Liver (tissue), 9 donors: ENCODE results near the gene TACSTD2. TPM values are rescaled to one million over a fixed set of nuclear protein-coding genes. Genes with fewer than 3 reads are reported as not detected.

Experiments used
- DNase-seq: peaks from one replicate; pipeline ENCODE4 v3.0.0-alpha.2; 2017; ENCODE audit warnings: low spot score
- H3K27ac ChIP-seq, 2 donors: one replicate each; pipeline ENCODE4 v1.7.0; 2013; ENCODE audit warnings: inconsistent platforms in 2 of 2, low read length in 2 of 2, control low read depth in 1 of 2, low read depth in 1 of 2, mild to moderate bottlenecking in 1 of 2
- H3K27me3 ChIP-seq, 4 donors: one replicate each; pipeline versions ENCODE4 v1.6.1 to v1.7.0; 2013; ENCODE audit warnings: low read length in 3 of 4, inconsistent platforms in 1 of 4, mild to moderate bottlenecking in 1 of 4, moderate library complexity in 1 of 4; ENCODE audit not compliant: control insufficient read depth in 4 of 4, insufficient read depth in 4 of 4
- H3K36me3 ChIP-seq, 4 donors: one replicate each; pipeline versions ENCODE4 v1.6.1 to v1.7.0; 2013; ENCODE audit warnings: low read length in 3 of 4, mild to moderate bottlenecking in 3 of 4, low read depth in 1 of 4, moderate library complexity in 1 of 4; ENCODE audit not compliant: control insufficient read depth in 4 of 4, insufficient read depth in 3 of 4
- H3K4me1 ChIP-seq, 4 donors: one replicate each; pipeline versions ENCODE4 v1.6.1 to v1.7.0; 2013; ENCODE audit warnings: low read length in 3 of 4, mild to moderate bottlenecking in 3 of 4, moderate library complexity in 1 of 4; ENCODE audit not compliant: control insufficient read depth in 4 of 4, insufficient read depth in 4 of 4
- H3K4me3 ChIP-seq, 3 donors: one replicate each; pipeline versions ENCODE4 v1.6.1 to v1.7.0; 2013; ENCODE audit warnings: low read length in 3 of 3, control low read depth in 1 of 3, low read depth in 1 of 3, mild to moderate bottlenecking in 1 of 3
- H3K9ac ChIP-seq, 2 donors: one replicate each; pipeline ENCODE4 v1.7.0; 2013; ENCODE audit warnings: low read length in 2 of 2, mild to moderate bottlenecking in 2 of 2, moderate library complexity in 2 of 2, control low read depth in 1 of 2, low read depth in 1 of 2
- H3K9me3 ChIP-seq, 4 donors: one replicate each; pipeline versions ENCODE4 v1.6.1 to v1.7.0; 2013; ENCODE audit warnings: low read length in 3 of 4; ENCODE audit not compliant: control insufficient read depth in 4 of 4
- EGR1 ChIP-seq, 2 donors: IDR thresholded peaks; 2 replicates each; pipeline ENCODE4 v1.6.1; 2016 to 2018; ENCODE audit warnings: antibody characterized with exemption in 2 of 2, low read depth in 2 of 2
- FOXA2 ChIP-seq: IDR thresholded peaks from 2 replicates; pipeline ENCODE4 v1.6.1; 2016; ENCODE audit warnings: antibody characterized with exemption
- GABPA ChIP-seq, 2 donors: IDR thresholded peaks in 1 of 2; conservative IDR thresholded peaks in 1 of 2; 2 replicates each; pipeline ENCODE4 v1.6.1; 2016; ENCODE audit warnings: antibody characterized with exemption in 2 of 2, mild to moderate bottlenecking in 1 of 2, moderate library complexity in 1 of 2
- HNF4A ChIP-seq, 2 donors: conservative IDR thresholded peaks; 2 replicates each; pipeline ENCODE4 v1.6.1; 2016; ENCODE audit warnings: antibody characterized with exemption in 2 of 2, mild to moderate bottlenecking in 2 of 2
- HNF4G ChIP-seq: IDR thresholded peaks from 2 replicates; pipeline ENCODE4 v1.6.1; 2016; ENCODE audit warnings: antibody characterized with exemption
- JUND ChIP-seq, 2 donors: IDR thresholded peaks; 2 replicates each; pipeline ENCODE4 v1.6.1; 2016; ENCODE audit warnings: antibody characterized with exemption in 2 of 2
- NR2F2 ChIP-seq: IDR thresholded peaks from 2 replicates; pipeline ENCODE4 v1.6.1; 2016; ENCODE audit warnings: antibody characterized with exemption
- RAD21 ChIP-seq, 2 donors: IDR thresholded peaks; 2 replicates each; pipeline ENCODE4 v1.6.1; 2016; ENCODE audit warnings: antibody characterized with exemption in 2 of 2, mild to moderate bottlenecking in 2 of 2
- RXRA ChIP-seq, 2 donors: IDR thresholded peaks; 2 replicates each; pipeline ENCODE4 v1.6.1; 2017 to 2018; ENCODE audit warnings: antibody characterized with exemption in 2 of 2, mild to moderate bottlenecking in 1 of 2
- SP1 ChIP-seq: IDR thresholded peaks from 2 replicates; pipeline ENCODE4 v1.6.1; 2018; ENCODE audit warnings: antibody characterized with exemption, mild to moderate bottlenecking
- YY1 ChIP-seq: IDR thresholded peaks from 2 replicates; pipeline ENCODE4 v1.6.1; 2016; ENCODE audit warnings: antibody characterized with exemption, mild to moderate bottlenecking
- WGBS: extraction: QIAGEN DNeasy Blood & Tissue Kit; methylation state at CpG from one replicate; pipeline ENCODE4 v1.1.7; 2013; 5-methylcytosine and 5-hydroxymethylcytosine counted together
- polyA plus RNA-seq, 2 donors: library from polyadenylated mRNA; stranded (reverse) in 1 of 2; unstranded in 1 of 2; fragments of 200-250 nt in 1 of 2; fragments of >200 nt in 1 of 2; fragmentation: Nextera tagmentation in 1 of 2; extraction: Ambion mirVana in 1 of 2; gene quantifications; one replicate each; pipeline versions ENCODE4 v1.2.1 to v1.2.3, GENCODE V29; 2013 to 2015
- total RNA-seq, 2 donors: library from RNA; depleted of rRNA; stranded (reverse); fragments of >200 nt; gene quantifications; one replicate each; pipeline ENCODE4 v1.2.3, GENCODE V29; 2014
- TF ChIP-seq, protein P1 (sequence below): fragments of 150-350 bp; IDR thresholded peaks from 2 replicates; pipeline ENCODE4 v1.5.1; 2017; ENCODE audit warnings: improper control_type of control experiment, low read depth, low read length; ENCODE audit not compliant: missing input control
- TF ChIP-seq, protein P2 (sequence below): IDR thresholded peaks from 2 replicates; pipeline ENCODE4 v1.6.1; 2016; ENCODE audit warnings: antibody characterized with exemption
- TF ChIP-seq, protein P3 (sequence below): IDR thresholded peaks from 2 replicates; pipeline ENCODE4 v1.6.1; 2016; ENCODE audit warnings: antibody characterized with exemption, mild to moderate bottlenecking
- TF ChIP-seq, protein P4 (sequence below): IDR thresholded peaks from 2 replicates; pipeline ENCODE4 v1.6.1; 2016; ENCODE audit warnings: antibody characterized with exemption
- donor health status: healthy.
- donor health status: healthy.
- donor health status: healthy.
- donor health status: healthy.
- donor health status: healthy.

Gene TACSTD2
- total and polyA plus RNA-seq, 4 donors, result 0.61 to 1.5 (median 1.1) TPM

DNA sequence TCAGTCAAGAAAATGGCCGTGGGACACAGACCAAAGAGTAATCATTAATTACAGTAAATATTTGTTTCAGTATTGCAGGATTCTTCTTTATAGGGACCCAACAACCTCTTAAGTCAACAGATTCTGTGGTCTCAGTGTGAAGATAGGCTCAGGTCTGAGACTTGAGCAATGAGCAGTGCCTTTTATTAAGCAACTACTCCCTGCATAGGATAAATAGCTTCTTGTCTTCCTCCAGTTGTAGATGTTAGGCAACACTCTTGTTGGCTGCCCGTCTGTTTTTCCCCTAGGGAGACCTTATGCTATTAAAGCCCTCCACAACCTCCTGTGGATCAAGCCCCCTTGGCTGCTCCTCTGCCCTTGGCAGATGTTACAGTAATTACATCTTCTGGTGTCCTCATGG is 28.7 kb downstream of the TACSTD2 start:
- H3K9me3 ChIP-seq, result no peaks in the 10 kb centered on the region
- H3K4me3 ChIP-seq, result no peak overlapping the region
- H3K27me3 ChIP-seq, result no peaks in the 10 kb centered on the region
- TF ChIP-seq HNF4A (conservative IDR thresholded peaks at IDR 0.05) (no peak), YY1 (no peak)
- WGBS, result 64% methylated on average over 2 of the region's 2 CpGs
- no peak overlapping the region for H3K27ac ChIP-seq
- DNase-seq, result no peak
- H3K36me3 ChIP-seq, result no peaks in the 10 kb centered on the region
- no peak overlapping the region for H3K9ac ChIP-seq
- peaks cover 2 to 10% (median 6%) of the 10 kb centered on the region in 4 donors for H3K4me1 ChIP-seq

DNA sequence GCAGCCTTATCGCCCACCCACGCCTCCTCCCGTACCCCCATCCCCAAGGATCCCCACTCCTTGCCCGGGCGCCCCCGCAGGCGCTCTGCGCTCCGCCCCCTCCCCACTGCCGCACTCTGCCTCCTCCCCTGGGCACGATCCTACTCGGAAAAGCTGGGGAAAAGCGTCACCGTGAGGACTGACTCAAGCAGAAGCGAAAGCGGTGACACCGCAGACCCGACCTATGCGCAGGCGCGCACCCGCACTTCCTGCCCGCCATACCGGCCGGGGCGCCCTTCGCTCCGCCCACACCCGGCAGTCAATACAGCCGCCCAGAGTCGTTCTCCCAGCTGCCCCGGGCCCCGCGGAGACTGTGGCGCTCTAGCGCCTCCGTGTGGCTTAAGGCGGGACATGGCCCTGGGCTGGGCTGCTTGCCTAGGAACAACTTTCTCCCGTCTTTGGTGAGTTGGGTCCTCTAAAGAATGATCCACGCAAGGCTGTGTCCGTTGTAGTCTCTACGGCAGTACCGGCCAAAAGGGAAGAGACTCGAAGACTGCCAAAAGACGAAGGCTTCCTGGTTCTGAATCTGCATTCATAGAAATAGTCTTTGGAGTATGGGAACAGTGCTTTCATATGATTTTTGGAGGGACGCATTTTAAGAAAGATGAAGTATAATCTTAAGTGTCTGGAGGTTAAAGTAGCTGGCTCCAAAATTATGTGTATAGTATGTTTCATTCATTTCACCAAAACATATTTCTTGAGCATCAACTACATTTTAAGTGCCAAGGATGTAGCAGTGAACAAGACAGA is 30.3 kb downstream of the TACSTD2 start, which contains the start of gene OMA1:
Gene OMA1 (minus strand): TSS at position 207 of the 789 bp plus-strand sequence. CDS start 7,432 bp downstream, outside the sequence.
- H3K9ac ChIP-seq, result peak within 1 kb of the TSS; percentile 76 to 99
- TF ChIP-seq HNF4G (no peak), FOXA2 (no peak), GABPA (IDR thresholded peaks at IDR 0.05 in 1 of 2, conservative IDR thresholded peaks at IDR 0.05 in 1 of 2) (peak in 1 of 2 donors; percentile 84), YY1 (peak; percentile 96), SP1 (peak; percentile 44), EGR1 (IDR thresholded peaks at IDR 0.05; ENCODE audit: low read depth in 2 of 2) (peak; percentile 40 to 53), JUND (IDR thresholded peaks at IDR 0.05) (no peak), RXRA (IDR thresholded peaks at IDR 0.05) (peak in 1 of 2 donors; percentile 22), NR2F2 (no peak), RAD21 (IDR thresholded peaks at IDR 0.05) (peak; percentile 99), HNF4A (conservative IDR thresholded peaks at IDR 0.05) (peak in 1 of 2 donors; percentile 34)
- TF ChIP-seq, protein P1, sequence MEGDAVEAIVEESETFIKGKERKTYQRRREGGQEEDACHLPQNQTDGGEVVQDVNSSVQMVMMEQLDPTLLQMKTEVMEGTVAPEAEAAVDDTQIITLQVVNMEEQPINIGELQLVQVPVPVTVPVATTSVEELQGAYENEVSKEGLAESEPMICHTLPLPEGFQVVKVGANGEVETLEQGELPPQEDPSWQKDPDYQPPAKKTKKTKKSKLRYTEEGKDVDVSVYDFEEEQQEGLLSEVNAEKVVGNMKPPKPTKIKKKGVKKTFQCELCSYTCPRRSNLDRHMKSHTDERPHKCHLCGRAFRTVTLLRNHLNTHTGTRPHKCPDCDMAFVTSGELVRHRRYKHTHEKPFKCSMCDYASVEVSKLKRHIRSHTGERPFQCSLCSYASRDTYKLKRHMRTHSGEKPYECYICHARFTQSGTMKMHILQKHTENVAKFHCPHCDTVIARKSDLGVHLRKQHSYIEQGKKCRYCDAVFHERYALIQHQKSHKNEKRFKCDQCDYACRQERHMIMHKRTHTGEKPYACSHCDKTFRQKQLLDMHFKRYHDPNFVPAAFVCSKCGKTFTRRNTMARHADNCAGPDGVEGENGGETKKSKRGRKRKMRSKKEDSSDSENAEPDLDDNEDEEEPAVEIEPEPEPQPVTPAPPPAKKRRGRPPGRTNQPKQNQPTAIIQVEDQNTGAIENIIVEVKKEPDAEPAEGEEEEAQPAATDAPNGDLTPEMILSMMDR, result peak; percentile 99
- TF ChIP-seq, protein P2, sequence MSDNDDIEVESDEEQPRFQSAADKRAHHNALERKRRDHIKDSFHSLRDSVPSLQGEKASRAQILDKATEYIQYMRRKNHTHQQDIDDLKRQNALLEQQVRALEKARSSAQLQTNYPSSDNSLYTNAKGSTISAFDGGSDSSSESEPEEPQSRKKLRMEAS, result peak; percentile 33
- TF ChIP-seq, protein P3, sequence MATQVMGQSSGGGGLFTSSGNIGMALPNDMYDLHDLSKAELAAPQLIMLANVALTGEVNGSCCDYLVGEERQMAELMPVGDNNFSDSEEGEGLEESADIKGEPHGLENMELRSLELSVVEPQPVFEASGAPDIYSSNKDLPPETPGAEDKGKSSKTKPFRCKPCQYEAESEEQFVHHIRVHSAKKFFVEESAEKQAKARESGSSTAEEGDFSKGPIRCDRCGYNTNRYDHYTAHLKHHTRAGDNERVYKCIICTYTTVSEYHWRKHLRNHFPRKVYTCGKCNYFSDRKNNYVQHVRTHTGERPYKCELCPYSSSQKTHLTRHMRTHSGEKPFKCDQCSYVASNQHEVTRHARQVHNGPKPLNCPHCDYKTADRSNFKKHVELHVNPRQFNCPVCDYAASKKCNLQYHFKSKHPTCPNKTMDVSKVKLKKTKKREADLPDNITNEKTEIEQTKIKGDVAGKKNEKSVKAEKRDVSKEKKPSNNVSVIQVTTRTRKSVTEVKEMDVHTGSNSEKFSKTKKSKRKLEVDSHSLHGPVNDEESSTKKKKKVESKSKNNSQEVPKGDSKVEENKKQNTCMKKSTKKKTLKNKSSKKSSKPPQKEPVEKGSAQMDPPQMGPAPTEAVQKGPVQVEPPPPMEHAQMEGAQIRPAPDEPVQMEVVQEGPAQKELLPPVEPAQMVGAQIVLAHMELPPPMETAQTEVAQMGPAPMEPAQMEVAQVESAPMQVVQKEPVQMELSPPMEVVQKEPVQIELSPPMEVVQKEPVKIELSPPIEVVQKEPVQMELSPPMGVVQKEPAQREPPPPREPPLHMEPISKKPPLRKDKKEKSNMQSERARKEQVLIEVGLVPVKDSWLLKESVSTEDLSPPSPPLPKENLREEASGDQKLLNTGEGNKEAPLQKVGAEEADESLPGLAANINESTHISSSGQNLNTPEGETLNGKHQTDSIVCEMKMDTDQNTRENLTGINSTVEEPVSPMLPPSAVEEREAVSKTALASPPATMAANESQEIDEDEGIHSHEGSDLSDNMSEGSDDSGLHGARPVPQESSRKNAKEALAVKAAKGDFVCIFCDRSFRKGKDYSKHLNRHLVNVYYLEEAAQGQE, result peak; percentile 66
- TF ChIP-seq, protein P4, sequence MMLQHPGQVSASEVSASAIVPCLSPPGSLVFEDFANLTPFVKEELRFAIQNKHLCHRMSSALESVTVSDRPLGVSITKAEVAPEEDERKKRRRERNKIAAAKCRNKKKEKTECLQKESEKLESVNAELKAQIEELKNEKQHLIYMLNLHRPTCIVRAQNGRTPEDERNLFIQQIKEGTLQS, result no peak
- H3K36me3 ChIP-seq, result no peaks in the 10 kb centered on the region
- H3K4me3 ChIP-seq, result peak within 1 kb of the TSS; percentile 80 to 89 (median 82)
- DNase-seq, result peak; percentile 97
- H3K9me3 ChIP-seq, result no peaks in the 10 kb centered on the region
- peak within 1 kb of the TSS; percentile 93 to 97 for H3K27ac ChIP-seq
- H3K27me3 ChIP-seq, result no peaks in the 10 kb centered on the region
- peaks cover 2 to 10% (median 6%) of the 10 kb centered on the region in 4 donors for H3K4me1 ChIP-seq
- 1% methylated on average over 46 of the region's 46 CpGs for WGBS
